ENCODE measurements around the gene ERC2.

DNA sequence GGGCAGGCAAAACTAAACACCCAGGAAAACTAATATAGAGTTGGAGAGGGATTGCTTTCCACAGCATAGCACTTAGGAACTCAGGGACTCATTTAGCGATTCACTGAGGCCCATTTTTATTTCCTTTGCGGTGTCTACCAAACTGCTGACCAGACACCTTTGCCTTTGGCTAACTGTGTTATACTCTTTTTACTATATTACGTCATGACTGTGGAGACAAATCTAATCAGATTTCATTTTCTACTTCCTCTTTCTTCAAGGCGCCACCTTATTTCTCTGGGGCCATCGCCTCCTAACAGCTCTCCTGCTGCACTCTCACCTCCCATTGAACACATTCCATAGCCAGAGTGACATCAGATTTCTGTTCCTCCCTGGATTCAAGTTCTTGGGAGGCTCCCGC, 765.4 kb downstream of the ERC2 start:
- TF ChIP-seq ZFP3 (CRISPR knock-in tag; IDR thresholded peaks at IDR 0.05) (no peak), ZC3H10 (CRISPR knock-in tag; IDR thresholded peaks at IDR 0.05) (no peak), BACH2 (CRISPR knock-in tag; IDR thresholded peaks at IDR 0.05; ENCODE audit: borderline replicate concordance) (no peak), ARNTL (CRISPR knock-in tag; IDR thresholded peaks at IDR 0.05; ENCODE audit: borderline replicate concordance, low read depth) (no peak), SNAI2 (CRISPR knock-in tag; IDR thresholded peaks at IDR 0.05) (no peak), PATZ1 (CRISPR knock-in tag; IDR thresholded peaks at IDR 0.05; ENCODE audit: borderline replicate concordance) (no peak), CSDC2 (CRISPR knock-in tag; IDR thresholded peaks at IDR 0.05) (no peak), PPARA (CRISPR knock-in tag; IDR thresholded peaks at IDR 0.05; ENCODE audit: borderline replicate concordance) (no peak), RARB (CRISPR knock-in tag; IDR thresholded peaks at IDR 0.05) (no peak), TOX (CRISPR knock-in tag; IDR thresholded peaks at IDR 0.05; ENCODE audit: borderline replicate concordance) (no peak), ESRRG (CRISPR knock-in tag; IDR thresholded peaks at IDR 0.05) (no peak)

Measured in SK-N-SH treated with all-trans-retinoic acid at 6 μM for 48 hours (cell line).